Astrocyte of the hippocampus (primary cell): ENCODE measurements around the gene B3GAT3.
"Not testable (repeated sequence)": the region's sequence is repeated elsewhere in the genome, so short reads cannot be mapped to it uniquely, and the experiment has no call there.

ENCODE experiments used
- DNase-seq: peaks from one replicate; pipeline ENCODE4 v3.0.0; 2011; ENCODE audit warnings: low read depth, low spot score

Gene B3GAT3

DNA sequence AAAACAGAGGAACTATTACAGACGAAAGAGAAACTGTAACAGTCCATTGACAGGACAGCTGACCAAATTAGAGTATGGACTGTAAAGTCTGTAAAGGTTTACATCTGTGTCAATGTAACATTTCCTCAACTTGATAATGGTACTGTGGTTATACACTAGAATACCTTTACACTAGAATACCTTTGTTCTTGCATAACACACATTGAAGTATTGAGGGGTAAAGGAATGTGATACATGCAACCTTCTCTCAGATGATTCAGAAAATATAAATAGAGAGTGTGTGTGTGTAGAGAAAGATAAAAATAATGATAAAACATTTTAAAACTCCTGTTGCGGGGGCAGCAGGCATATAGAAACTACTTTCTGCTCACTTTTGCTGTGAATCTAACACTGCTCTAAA, 42.5 kb downstream of the B3GAT3 start:
- DNase-seq: no peak

DNA sequence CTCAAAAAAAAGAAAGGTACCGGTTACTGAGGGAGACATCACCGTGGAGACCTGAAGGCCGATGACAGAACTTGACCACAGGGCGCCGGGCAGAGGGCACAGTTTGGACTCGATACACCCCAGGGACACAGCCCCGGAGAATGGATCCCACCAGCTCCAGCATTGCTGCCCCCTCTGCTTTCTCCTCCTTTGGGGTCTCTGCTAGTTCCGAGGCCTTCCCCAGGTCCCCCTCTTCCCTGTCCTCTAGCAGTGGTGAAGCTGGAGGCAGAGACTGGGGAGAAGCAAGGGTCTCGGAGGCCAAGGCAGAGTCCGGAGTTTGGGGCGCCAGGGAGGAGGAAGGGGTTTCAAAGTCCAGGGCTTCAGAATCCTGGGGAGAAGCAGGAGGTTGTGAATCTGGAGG, 43.2 kb downstream of the B3GAT3 start:
- DNase-seq: no peak

DNA sequence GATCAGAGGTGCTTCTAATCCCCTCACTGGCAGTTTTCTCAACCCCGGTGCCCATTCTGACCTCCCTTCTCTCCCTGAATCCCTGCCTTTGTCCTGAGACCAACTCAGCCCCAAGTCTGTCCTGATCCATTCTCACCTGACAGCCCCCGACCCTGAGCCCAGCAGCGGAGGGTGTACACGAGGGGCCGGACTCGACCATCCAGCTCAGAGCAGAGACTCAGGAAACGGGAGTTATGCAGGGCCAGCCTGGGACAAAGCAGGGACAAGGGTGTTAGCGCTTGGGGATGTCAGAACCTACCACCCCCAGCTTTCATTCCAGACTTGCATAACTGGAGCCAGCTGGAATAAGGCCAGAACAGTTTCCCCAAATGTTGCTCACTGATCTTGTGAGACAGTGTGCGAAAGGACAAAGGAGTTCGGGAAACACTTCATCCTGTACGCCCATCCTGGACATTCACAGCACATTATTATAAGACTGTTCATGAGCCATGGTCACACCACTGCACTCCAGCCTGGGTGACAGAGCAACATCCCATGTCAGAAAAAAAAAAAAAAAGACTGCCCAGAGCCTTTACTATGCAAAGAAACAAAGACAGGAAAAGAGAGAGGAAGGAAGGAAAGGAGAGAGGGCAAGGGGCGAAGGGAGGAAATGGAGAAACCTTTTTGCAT, 44.6 kb downstream of the B3GAT3 start:
- DNase-seq: no peak

DNA sequence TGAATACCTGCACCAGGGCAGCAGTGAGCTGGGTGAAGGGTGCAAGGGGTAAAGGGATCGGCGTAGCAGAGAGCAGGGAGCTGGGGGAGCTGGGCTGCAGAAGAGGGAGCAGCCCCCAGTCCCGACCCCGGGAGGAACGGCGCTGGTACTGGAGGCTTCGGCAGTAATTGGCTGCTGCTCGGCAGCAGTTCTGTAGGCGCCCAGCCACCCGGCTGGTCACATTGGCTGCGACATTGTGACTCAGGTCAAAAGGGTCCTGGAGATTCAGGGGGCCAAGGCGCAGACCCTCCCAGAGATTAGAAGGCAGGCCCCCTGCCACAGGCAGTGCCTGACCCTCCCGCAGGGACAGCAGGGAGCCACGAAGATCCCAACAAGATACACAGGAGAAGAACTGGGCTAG, 45.9 kb downstream of the B3GAT3 start:
- no peak for DNase-seq

DNA sequence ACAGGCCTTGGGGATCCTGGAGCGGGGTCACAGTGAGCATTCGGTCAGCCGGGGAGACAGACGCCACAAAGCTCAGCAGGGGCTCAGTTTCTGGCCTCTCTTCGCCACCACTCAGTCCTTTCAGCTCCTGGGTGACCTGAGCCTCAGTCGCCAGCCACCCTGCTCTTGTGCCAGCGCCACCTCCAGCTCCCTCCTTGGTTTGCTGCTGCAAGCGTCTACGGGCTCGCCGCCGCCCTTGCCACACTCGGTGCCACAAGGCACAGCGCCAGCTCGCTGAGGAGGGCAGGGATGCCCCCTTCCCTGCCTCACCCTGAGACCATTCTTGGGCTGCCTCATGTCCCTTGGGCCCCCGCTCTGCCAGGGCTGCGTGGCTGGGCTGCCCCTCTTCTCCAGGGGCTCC, 46.6 kb downstream of the B3GAT3 start:
- DNase-seq: no peak

DNA sequence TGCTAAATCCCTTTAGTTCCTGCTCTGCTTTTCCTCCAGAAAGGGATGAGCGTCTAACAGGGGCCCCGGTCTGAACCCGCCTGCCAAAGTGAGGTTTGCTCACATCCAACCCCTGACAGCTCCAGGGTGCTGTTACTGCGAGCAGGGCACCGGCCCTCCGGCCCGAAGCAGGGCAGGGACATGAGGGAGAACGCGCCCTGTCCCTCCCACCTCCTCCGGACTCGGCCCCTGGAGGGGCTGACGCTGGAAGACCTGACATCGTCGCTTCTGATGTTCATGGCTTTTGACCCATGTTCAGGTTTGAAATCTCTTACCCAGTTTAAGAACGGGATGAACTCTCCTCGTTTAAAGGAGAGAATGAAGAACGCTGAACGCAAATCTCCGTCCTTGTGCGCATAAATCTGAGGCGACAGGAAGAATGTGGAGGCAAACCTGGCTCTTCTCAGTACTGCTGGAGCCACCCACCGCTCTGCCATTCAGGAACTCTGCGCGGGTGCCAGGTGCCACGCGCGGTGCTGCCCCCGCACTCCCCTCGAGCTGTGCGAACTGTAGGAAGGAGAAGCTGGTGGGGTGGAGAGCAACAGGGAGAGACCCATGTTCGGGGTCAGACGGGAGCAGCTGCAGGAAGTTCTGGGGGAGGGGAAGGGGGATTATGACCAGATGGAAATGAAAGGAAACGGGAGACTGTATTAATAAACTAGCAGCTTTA, 47.3 kb downstream of the B3GAT3 start:
- DNase-seq: no peak

DNA sequence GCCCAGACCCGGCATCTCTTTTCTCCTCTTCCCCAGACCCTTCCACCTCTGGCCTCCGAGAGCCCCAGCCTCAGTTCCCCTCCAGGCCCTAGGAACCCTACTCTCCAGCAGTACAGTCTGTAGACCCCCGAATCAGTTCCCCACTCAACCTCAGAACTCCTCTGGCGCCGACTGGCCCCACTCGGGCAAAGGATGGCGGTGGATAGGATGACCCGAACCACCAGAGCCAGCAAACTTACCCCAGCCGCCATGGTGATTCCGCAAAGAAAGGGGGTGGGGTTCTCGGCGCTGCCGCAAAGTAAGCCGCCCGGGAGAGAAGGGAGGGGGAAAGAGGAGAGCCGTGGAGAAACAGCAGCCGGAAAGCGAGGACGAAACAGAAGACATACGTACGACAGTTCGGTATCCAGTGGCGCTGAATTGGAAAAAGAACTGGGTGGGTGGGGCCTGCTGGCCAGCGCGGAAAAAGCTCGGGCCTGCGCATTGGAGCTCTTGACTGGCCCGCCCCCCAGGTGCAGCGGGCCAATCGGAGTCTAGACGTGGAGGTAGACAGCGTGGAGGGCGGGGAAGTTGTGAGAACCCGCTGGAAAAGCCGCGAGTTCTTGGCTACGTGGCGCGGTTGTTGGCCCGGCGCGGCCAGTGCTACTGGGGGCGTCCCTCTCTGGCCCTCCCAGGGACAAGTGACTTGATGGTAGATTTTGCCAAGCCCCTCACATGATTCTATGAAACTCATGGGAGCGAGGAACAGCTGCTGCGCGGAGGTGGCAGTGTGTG, 48.0 kb downstream of the B3GAT3 start, which contains the start of gene EEF1G:
EEF1G (minus strand) TSS at position 300 of the 771 bp plus-strand sequence; CDS start at position 251, 49 bp downstream.
- peak; percentile 100 for DNase-seq

DNA sequence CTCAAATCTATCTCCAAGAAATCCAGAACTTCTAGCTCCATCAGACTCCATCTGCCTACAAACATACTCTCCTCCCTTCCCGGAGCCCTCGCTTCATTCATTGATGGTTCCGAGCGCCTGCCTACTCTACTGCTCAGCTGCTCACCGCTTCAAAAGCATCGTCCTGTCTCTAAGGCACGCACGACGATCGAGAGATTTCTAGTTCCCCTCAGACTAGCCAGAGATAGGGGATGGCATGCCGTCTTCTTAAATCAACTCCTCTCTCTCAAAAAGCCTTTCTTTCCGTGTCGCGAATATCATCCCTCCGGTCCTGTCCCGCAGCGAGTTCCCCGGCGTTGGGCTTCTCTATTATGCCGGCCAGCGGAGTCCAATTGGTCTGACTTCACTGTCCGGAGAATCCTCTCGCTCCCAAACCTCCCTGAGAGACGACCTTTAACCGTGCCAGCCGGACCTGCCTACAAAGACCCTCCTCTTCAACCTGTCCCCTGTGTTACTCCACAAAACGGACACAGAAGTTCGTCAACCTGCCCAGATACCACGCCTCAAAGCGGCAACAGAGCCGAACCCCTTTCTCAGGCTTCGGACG, 48.7 kb downstream of the B3GAT3 start:
- DNase-seq: peak; percentile 52

DNA sequence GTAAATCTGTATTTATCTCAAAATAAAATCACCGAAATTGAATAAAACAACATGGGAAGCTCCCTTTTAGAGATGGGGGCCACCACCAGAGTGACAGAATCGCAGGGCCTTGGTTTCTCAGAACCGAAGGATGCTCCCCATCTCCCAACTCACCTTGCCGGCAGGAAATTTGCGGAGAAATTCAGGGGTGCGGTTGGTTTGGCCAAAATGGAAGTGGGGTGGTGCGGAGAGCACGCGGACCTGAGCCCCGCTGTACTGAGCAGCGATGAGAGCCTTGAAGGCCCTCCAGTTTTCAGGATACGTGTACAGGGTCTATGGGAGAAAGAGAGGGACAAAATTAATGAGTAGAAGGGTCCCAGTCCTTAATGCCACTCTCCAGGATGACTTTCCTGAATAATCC, 49.4 kb downstream of the B3GAT3 start:
- no peak for DNase-seq

DNA sequence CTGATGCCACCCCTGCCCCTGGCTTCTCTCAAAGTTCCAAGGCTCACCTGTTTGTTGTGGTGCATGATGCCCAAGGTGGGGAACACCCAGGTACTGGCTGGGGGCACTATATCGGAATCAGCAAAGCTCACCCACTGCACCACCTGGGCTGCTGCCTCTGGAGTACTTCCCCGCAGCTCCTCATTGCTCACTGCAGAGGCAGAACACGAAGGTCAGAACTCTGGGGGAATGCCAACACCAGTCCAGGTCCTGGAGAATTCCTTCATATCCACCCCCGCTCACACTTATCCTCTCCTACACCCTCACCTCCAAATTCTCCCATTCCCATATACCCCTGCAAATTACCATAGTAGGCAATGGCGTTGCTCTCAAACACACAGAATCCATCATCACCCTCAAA, 50.3 kb downstream of the B3GAT3 start:
- DNase-seq: not testable (repeated sequence)

DNA sequence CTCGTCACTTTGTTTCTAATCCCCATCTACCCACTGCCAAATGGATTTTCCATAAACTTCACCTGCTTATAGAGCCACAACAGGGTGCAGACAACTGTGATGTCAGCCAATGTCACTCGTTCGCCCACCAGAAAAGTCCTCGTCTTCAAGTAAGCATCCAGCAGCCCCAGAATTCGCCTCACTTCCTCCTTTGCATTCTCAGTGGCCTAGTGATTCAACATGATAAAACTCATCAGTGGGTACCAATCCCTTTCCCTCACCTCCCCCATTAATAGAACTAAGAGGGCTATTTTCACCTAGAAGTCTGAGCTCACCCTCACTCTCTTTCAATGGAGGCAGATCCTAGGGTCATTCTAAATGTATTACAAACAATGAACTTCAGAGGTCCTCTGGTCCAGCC, 50.9 kb downstream of the B3GAT3 start:
- DNase-seq: not testable (repeated sequence)

DNA sequence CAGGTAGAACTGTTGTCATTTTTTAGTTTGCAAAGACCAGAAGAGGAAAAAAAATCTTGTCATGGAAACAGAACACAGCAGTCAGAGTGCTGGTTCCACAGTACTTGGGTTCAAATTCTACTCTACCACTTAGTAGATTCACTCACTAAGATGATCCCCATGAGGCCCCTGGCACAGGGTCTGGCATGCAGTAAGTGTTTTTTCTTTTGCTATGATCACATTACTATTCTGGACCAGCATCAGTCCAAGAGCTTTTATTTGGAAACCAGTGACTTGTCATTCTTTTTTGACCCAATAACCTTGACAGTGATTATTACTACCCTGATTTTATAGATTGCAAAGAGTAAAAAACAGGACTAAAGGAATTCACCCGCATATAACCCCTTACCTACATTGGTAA, 52.2 kb downstream of the B3GAT3 start:
- no peak for DNase-seq

DNA sequence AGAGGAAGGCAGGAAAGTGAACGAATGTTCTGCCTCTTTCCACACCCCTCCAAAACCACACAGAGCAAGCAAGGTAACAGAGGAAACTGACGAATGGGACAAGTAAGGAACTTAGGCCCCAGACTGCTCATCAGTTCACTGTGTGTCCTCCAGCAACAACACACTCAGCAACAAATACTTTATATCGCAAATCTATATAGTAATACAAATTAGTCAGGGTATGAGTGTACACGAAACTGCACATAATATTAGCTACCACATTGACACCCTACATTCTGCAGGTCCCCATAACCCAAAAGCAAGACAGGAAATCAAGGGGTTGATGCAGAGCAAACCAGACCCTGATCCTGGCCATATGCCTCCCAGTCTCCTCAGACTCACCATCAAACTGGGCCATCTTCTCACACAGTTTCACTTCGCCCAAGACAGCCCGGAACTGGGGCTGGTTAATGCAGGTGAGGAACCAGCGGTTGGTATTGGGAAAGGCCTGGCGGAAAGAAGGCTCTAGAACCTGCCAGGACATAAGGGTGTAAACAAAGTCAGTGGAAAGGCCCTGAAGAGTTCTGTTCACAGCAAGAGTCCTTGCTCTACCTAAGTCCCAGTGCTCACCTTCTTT, 54.7 kb downstream of the B3GAT3 start:
- DNase-seq: no peak

DNA sequence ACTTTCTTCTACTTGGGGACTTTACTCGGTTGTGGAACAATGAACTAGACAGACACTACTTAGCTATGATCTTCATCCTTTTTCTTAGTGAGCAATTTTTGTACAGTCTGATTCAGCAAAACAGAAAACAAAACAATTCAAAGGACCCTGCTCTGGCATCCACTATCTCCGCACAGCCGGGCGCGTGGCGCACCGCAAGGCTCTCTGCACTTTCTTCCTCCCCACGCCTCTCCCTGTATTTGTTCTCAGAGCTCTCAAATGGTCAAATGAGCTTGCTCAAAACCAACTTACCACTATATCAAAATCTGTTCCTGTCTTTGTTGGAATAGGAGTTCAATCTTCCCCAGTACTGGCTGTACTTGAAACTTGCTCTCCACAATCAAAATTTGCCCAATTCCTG, 55.5 kb downstream of the B3GAT3 start:
- DNase-seq: no peak
